Loucy (cell line): ENCODE measurements around the gene TMEM121.

ENCODE experiments used
- CTCF ChIP-seq: fragments of 200-600 bp; sonication (generic); conservative IDR thresholded peaks from 2 replicates; pipeline ENCODE4 v1.5.1; 2014; ENCODE audit warnings: mild to moderate bottlenecking, antibody characterized with exemption, low read length
- EZH2phosphoT487 ChIP-seq: fragments of 200-600 bp; IDR thresholded peaks from 2 replicates; pipeline ENCODE4 v1.6.1; 2018; ENCODE audit warnings: antibody characterized with exemption, mild to moderate bottlenecking, moderate library complexity, borderline replicate concordance

DNA sequence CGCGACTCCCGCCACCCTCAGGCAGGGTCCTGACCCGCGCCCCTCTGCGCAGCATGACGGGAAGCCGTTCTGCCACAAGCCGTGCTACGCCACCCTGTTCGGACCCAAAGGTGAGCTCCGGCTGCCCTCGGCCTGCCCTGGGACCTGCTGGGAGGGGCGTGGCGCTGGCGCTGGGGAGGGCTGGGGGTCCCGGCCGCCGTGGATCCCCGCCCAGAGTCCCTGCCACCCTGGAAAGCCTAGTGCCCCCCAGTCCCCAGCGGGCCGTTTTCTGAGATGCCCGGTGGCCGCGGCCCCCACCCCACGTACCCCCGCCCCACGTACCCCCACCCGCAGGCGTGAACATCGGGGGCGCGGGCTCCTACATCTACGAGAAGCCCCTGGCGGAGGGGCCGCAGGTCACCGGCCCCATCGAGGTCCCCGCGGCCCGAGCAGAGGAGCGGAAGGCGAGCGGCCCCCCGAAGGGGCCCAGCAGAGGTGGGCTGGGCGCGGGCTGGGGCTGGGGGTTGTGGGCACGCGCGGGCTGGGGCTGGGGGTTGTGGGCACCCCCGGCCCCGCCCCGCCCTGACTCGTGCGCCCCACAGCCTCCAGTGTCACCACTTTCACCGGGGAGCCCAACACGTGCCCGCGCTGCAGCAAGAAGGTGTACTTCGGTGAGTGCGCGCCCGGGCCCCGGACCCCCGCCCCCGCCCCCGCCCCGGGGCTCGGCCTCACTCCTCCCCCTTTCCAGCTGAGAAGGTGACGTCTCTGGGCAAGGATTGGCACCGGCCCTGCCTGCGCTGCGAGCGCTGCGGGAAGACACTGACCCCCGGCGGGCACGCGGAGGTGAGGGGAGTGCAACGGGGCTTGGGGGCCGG is 47.8 kb upstream of the TMEM121 start:
- TF ChIP-seq CTCF (no peak), EZH2phosphoT487 (no peak)
